Keratinocyte (primary cell): ENCODE measurements around the gene CDH7. TPM values are rescaled to one million over a fixed set of nuclear protein-coding genes. Genes with fewer than 3 reads are reported as not detected.

Experiments used
- DNase-seq: peaks from one replicate; pipeline ENCODE4 v3.0.0-alpha.2; 2011; ENCODE audit warnings: low read depth, missing footprints, low spot score
- FAIRE-seq: peaks from 2 replicates; lab custom pipeline; 2011; peaks lifted over from hg19 to GRCh38; lab: Jason Lieb, UNC
- H2AFZ ChIP-seq: 2 replicates; pipeline ENCODE4 v1.6.0; 2012; ENCODE audit warnings: low read length, control low read depth, inconsistent platforms; ENCODE audit not compliant: control insufficient read depth
- H3K27ac ChIP-seq: 2 replicates; pipeline ENCODE4 v1.5.1; 2011; ENCODE audit warnings: low read length; ENCODE audit not compliant: control insufficient read depth, insufficient read depth
- H3K27me3 ChIP-seq: 3 replicates; pipeline ENCODE4 v1.6.0; 2011; ENCODE audit warnings: low read length; ENCODE audit not compliant: control insufficient read depth, insufficient read depth; ENCODE audit errors: extremely low read depth
- H3K36me3 ChIP-seq, 2 experiments: 2 replicates in 1 of 2; 3 replicates in 1 of 2; pipeline ENCODE4 v1.5.1; 2011; ENCODE audit warnings: low read length in 2 of 2, mild to moderate bottlenecking in 1 of 2; ENCODE audit not compliant: control insufficient read depth in 2 of 2, insufficient read depth in 2 of 2; ENCODE audit errors: extremely low read depth in 1 of 2
- H3K4me1 ChIP-seq: 3 replicates; pipeline ENCODE4 v1.5.1; 2011; ENCODE audit warnings: low read length; ENCODE audit not compliant: control insufficient read depth, insufficient read depth; ENCODE audit errors: extremely low read depth
- H3K4me2 ChIP-seq: 3 replicates; pipeline ENCODE4 v1.6.0; 2011; ENCODE audit warnings: low read depth, low read length; ENCODE audit not compliant: control insufficient read depth, insufficient read depth; ENCODE audit errors: extremely low read depth
- H3K4me3 ChIP-seq, 3 experiments: fragments of 200-600 bp in 1 of 3; sonication (generic) in 1 of 3; 2 replicates in 2 of 3; 3 replicates in 1 of 3; pipeline ENCODE4 v1.5.1; 2011 to 2016; ENCODE audit warnings: low read length in 3 of 3, mild to moderate bottlenecking in 3 of 3, control low read depth in 2 of 3, inconsistent platforms in 1 of 3, low read depth in 1 of 3, mixed read lengths in 1 of 3, mixed run types in 1 of 3, moderate library complexity in 1 of 3; ENCODE audit not compliant: control insufficient read depth in 2 of 3, insufficient read depth in 2 of 3; ENCODE audit errors: extremely low read depth in 1 of 3
- H3K79me2 ChIP-seq: 2 replicates; pipeline ENCODE4 v1.6.0; 2012; ENCODE audit warnings: low read length; ENCODE audit not compliant: control insufficient read depth, insufficient read depth
- H3K9ac ChIP-seq: 3 replicates; pipeline ENCODE4 v1.6.0; 2011; ENCODE audit warnings: low read length; ENCODE audit not compliant: control insufficient read depth, insufficient read depth; ENCODE audit errors: extremely low read depth
- H3K9me1 ChIP-seq: 3 replicates; pipeline ENCODE4 v1.6.0; 2011; ENCODE audit warnings: low read length; ENCODE audit not compliant: control insufficient read depth, insufficient read depth; ENCODE audit errors: extremely low read depth
- H3K9me3 ChIP-seq: 2 replicates; pipeline ENCODE4 v1.5.1; 2012; ENCODE audit warnings: low read depth, low read length; ENCODE audit not compliant: control insufficient read depth
- H4K20me1 ChIP-seq: 3 replicates; pipeline ENCODE4 v1.6.0; 2011; ENCODE audit warnings: low read length; ENCODE audit not compliant: control insufficient read depth, insufficient read depth; ENCODE audit errors: extremely low read depth
- EZH2 ChIP-seq: IDR thresholded peaks from one replicate; pipeline ENCODE4 v1.6.1; 2012; ENCODE audit warnings: inconsistent platforms, mild to moderate bottlenecking, low read length, moderate library complexity
- dilution Hi-C: fragments of 300-500 bp; cut with MboI; formaldehyde crosslinking; loops from one replicate; pipeline ENCODE4 v1.7.0; 2020; ENCODE audit warnings: low sequenced_read_pairs; ENCODE audit not compliant: extremely low pct_ligation_motif_present
- polyA plus RNA-seq, 5 experiments: library from polyadenylated mRNA; depleted of rRNA in 3 of 5; stranded (reverse) in 3 of 5; stranded (forward) in 1 of 5; unstranded in 1 of 5; fragments of >200 nt; gene quantifications; 1 replicate in 1 of 5; 2 replicates in 3 of 5; 3 replicates in 1 of 5; pipeline versions ENCODE4 v1.2.1 to v1.2.3, GENCODE V29; 2011 to 2012; ENCODE audit warnings: missing spikeins in 2 of 5, low read depth in 1 of 5, low replicate concordance in 1 of 5
- TF ChIP-seq, protein P1 (sequence below), 3 experiments: IDR thresholded peaks in 1 of 3; conservative IDR thresholded peaks in 1 of 3; optimal IDR thresholded peaks in 1 of 3; 2 replicates in 2 of 3; 3 replicates in 1 of 3; pipeline versions ENCODE3 to v1.5.1; 2011; ENCODE audit warnings: low read length in 3 of 3, mild to moderate bottlenecking in 3 of 3, moderate library complexity in 2 of 3, control low read depth in 1 of 3, inconsistent platforms in 1 of 3; ENCODE audit not compliant: insufficient read depth in 2 of 3; ENCODE audit errors: extremely low read depth in 1 of 3

The CDH7 gene
- polyA plus RNA-seq, 1 donor (not counting 4 experiments of a cell fraction or from before 2014, with no cell fraction given): not detected

DNA sequence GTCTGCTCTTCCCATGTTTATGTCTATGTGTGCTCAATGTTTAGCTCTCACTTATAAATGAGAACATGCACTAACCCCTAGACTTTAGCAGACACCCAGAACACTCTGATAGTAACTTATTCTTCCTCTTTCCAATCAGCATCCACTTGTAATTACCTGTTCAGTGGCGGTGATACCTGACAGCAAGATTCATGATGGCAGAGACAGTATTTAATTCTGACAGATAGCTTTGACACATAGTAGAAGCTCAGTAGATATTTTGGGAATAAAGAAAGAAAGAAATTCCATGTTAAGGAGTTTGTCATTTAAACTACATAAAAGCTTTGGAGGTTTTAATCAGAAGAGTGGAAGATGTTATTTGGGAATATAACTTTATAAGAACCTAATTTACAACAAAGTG is 171.3 kb downstream of the CDH7 start:
- Histone ChIP-seq H3K9me1 (no peaks in the 10 kb centered on the region), H3K9me3 (no peaks in the 10 kb centered on the region), H3K4me2 (no peak overlapping the region), H3K4me3 (no peak overlapping the region), H4K20me1 (no peaks in the 10 kb centered on the region), H3K27me3 (no peaks in the 10 kb centered on the region), H3K9ac (no peak overlapping the region), H3K4me1 (no peaks in the 10 kb centered on the region), H2AFZ (no peak overlapping the region), H3K36me3 (no peaks in the 10 kb centered on the region), H3K27ac (no peak overlapping the region), H3K79me2 (no peaks in the 10 kb centered on the region)
- no peak for FAIRE-seq
- TF ChIP-seq EZH2: no peak
- TF ChIP-seq, protein P1, sequence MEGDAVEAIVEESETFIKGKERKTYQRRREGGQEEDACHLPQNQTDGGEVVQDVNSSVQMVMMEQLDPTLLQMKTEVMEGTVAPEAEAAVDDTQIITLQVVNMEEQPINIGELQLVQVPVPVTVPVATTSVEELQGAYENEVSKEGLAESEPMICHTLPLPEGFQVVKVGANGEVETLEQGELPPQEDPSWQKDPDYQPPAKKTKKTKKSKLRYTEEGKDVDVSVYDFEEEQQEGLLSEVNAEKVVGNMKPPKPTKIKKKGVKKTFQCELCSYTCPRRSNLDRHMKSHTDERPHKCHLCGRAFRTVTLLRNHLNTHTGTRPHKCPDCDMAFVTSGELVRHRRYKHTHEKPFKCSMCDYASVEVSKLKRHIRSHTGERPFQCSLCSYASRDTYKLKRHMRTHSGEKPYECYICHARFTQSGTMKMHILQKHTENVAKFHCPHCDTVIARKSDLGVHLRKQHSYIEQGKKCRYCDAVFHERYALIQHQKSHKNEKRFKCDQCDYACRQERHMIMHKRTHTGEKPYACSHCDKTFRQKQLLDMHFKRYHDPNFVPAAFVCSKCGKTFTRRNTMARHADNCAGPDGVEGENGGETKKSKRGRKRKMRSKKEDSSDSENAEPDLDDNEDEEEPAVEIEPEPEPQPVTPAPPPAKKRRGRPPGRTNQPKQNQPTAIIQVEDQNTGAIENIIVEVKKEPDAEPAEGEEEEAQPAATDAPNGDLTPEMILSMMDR (optimal IDR thresholded peaks at IDR 0.05 in 1 of 3, IDR thresholded peaks at IDR 0.05 in 1 of 3, conservative IDR thresholded peaks at IDR 0.05 in 1 of 3; ENCODE audit: extremely low read depth in 1 of 3, insufficient read depth in 2 of 3, low read length in 3 of 3): no peak
- no peak for DNase-seq
- dilution Hi-C loops: no loop called here

DNA sequence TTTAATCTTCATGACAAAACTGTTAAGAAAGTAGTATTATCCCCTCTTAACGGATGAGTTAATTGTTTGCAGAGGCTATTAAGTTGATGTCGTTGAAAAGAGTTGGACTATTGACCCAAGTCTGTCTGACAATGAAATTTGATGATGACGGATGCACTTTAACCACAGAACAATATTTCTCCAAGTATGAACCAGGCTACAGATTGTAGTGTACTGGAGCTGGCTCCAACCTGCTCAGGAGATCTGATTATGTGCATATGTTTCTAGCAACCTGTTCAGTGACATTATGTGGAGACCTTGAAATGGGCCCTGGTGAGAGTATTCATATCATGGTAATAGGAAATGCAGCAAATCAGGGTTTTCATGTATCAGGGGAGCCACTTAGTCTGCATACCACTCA is 174.1 kb downstream of the CDH7 start:
- no peak overlapping the region for H3K4me2 ChIP-seq
- no peaks in the 10 kb centered on the region for H3K36me3 ChIP-seq
- dilution Hi-C loops: no loop called here
- no peak overlapping the region for H3K9ac ChIP-seq
- H3K27ac ChIP-seq: no peak overlapping the region
- H4K20me1 ChIP-seq: no peaks in the 10 kb centered on the region
- TF ChIP-seq, protein P1 (optimal IDR thresholded peaks at IDR 0.05 in 1 of 3, IDR thresholded peaks at IDR 0.05 in 1 of 3, conservative IDR thresholded peaks at IDR 0.05 in 1 of 3; ENCODE audit: extremely low read depth in 1 of 3, insufficient read depth in 2 of 3, low read length in 3 of 3): no peak
- no peak for TF ChIP-seq EZH2
- no peaks in the 10 kb centered on the region for H3K9me3 ChIP-seq
- H3K4me1 ChIP-seq: no peaks in the 10 kb centered on the region
- H3K4me3 ChIP-seq: no peak overlapping the region
- no peaks in the 10 kb centered on the region for H3K27me3 ChIP-seq
- no peaks in the 10 kb centered on the region for H3K9me1 ChIP-seq
- H3K79me2 ChIP-seq: no peaks in the 10 kb centered on the region
- H2AFZ ChIP-seq: no peak overlapping the region
- DNase-seq: no peak
- FAIRE-seq: no peak
